HUES6 (cell line): ENCODE data around the gene FAM184B.
"Not testable (repeated sequence)": the region's sequence is repeated elsewhere in the genome, so short reads cannot be mapped to it uniquely, and the experiment has no call there.

ENCODE experiments used
- H3K27ac ChIP-seq: 2 replicates; pipeline ENCODE4 v1.7.0; 2013; ENCODE audit warnings: low read depth, mild to moderate bottlenecking, low read length, inconsistent platforms
- H3K27me3 ChIP-seq: 2 replicates; pipeline ENCODE4 v1.6.1; 2013; ENCODE audit warnings: low read length; ENCODE audit not compliant: control insufficient read depth, insufficient read depth
- H3K36me3 ChIP-seq: 2 replicates; pipeline ENCODE4 v1.6.1; 2013; ENCODE audit warnings: low read length; ENCODE audit not compliant: control insufficient read depth, insufficient read depth
- H3K4me1 ChIP-seq: 2 replicates; pipeline ENCODE4 v1.6.1; 2013; ENCODE audit warnings: low read length; ENCODE audit not compliant: control insufficient read depth, insufficient read depth
- H3K4me3 ChIP-seq: 2 replicates; pipeline ENCODE4 v1.5.1; 2013; ENCODE audit warnings: low read depth, low read length
- H3K9ac ChIP-seq: one replicate; pipeline ENCODE4 v1.6.1; 2013; ENCODE audit warnings: mild to moderate bottlenecking, low read length
- H3K9me3 ChIP-seq: 2 replicates; pipeline ENCODE4 v1.6.1; 2013; ENCODE audit warnings: low read depth, low read length; ENCODE audit not compliant: control insufficient read depth, insufficient read depth

The FAM184B gene

DNA sequence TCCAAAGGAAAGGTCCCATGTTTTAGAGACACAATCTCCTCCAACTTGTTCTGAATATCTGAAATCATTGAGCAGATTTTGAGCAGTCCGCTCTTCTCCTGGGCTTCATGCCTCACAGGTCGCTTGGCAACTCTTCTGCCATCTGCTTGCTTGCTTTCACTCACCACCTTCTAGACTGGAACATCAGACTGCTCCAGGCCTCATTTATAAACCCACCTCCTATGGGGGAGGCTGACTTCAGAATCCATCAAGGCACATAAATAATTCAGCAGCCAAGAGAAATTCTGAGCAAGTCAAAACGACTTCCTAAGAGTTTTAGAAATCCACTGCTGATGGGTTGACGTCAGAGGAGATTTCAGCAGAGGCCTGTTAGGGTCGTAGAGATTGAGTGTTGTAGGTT is 64.1 kb downstream of the FAM184B start:
- no peaks in the 10 kb centered on the region for H3K9me3 ChIP-seq
- no peak overlapping the region for H3K27ac ChIP-seq
- H3K9ac ChIP-seq: no peak overlapping the region
- H3K27me3 ChIP-seq: no peaks in the 10 kb centered on the region
- H3K4me3 ChIP-seq: no peak overlapping the region
- peaks cover 18% of the 10 kb centered on the region for H3K4me1 ChIP-seq
- H3K36me3 ChIP-seq: no peaks in the 10 kb centered on the region

DNA sequence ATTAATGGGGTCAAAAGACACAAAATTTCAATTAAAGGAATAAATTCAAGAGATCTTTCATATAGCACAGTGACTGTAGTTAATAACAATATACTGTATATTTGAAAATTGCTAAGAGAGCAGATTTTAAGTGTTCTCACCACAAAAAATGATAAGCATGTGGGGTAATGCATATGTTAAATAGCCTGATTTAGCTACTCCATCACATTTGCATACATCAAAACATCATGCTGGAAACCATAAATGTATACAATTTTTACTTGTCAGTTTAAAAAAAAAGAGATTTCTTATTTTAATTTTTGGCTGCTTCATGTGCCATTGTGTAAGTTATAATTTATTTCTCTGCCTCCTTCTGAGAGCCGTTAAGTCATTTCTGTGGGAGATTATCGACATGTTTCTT is 65.9 kb downstream of the FAM184B start:
- Histone ChIP-seq H3K4me1 (peaks cover 7% of the 10 kb centered on the region; the same call in 1 of the 2 replicates), H3K9me3 (no peaks in the 10 kb centered on the region), H3K27me3 (no peaks in the 10 kb centered on the region), H3K27ac (no peak overlapping the region), H3K4me3 (no peak overlapping the region), H3K9ac (no peak overlapping the region), H3K36me3 (no peaks in the 10 kb centered on the region)

DNA sequence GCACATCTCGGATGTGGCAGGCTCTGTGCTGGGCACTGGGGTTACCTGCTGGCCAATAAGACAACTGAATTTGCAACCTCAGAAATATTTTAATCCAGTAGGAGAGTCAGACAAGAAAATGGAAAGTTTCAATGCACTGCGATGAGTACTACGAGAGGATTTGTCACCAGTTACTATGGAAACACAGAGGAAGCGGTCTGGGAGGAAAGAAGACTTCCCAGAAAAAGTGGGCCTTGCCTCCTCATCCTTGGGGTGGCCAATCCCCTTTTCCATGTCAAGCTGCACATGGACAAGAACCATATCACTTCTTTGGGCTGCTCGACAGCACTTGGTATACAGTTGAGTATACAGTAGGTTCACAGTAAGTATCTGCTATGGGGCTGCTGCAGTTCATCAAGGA is 67.6 kb downstream of the FAM184B start:
- Histone ChIP-seq H3K4me1 (peaks cover 6% of the 10 kb centered on the region; the same call in 1 of the 2 replicates), H3K9ac (no peak overlapping the region), H3K9me3 (no peaks in the 10 kb centered on the region), H3K36me3 (no peaks in the 10 kb centered on the region), H3K27ac (no peak overlapping the region), H3K27me3 (no peaks in the 10 kb centered on the region), H3K4me3 (no peak overlapping the region)

DNA sequence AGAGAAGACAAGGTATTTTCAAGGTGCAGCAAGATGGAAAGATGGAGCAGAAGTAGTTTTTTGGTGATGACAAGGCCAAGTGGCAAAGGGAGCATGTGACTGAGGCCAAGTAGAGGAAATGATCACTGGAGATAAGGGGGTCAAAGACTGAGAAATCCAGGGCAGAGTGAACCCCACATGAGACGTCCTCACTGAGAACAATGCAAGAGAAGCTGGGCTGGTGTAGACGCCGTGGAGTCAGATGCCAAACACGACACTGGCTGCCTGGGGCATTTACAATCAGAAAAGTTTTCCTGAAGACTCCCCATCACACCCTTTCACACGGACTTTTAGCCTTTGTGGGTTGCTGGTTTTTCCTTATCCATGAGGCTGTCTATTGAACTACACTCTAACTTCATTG is 69.3 kb downstream of the FAM184B start:
- no peak overlapping the region for H3K9ac ChIP-seq
- H3K27ac ChIP-seq: no peak overlapping the region
- H3K4me3 ChIP-seq: no peak overlapping the region
- no peaks in the 10 kb centered on the region for H3K4me1 ChIP-seq
- no peaks in the 10 kb centered on the region for H3K27me3 ChIP-seq
- H3K9me3 ChIP-seq: no peaks in the 10 kb centered on the region
- H3K36me3 ChIP-seq: no peaks in the 10 kb centered on the region

DNA sequence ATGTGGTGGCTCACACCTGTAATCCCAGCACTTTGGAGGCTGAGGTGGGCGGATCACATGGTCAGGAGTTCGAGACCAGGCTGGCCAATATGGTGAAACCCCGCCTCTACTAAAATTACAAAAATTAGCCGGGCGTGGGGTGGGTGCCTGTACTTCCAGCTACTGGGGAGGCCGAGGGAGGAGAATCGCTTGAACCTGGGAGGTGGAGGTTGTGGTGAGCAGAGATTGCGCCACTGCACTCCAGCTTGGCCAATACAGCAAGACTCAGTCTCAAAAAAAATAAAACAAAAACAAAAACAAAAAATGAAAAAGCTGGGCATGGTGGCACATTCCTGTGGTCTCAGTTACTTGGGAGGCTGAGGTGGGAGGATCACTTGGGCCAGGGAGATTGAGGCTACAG is 70.2 kb downstream of the FAM184B start:
- H3K4me1 ChIP-seq, H3K27me3 ChIP-seq, H3K36me3 ChIP-seq, H3K9me3 ChIP-seq, H3K27ac ChIP-seq, H3K4me3 ChIP-seq, H3K9ac ChIP-seq: not testable (repeated sequence)

DNA sequence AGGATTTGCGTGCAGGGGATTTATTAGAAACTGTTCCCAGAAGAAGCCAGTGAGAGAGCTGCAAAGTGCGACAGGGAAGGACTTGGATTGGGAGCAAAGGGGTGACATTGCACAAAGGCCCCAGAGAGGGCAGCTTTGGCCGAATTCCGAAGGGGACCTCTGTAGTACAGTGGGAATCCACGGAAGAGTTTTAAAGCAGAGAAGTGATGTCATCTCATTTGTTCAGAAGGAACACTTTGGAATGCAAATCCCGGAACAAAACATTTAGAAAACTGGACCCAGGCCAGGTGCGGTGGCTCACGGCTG is 71.7 kb downstream of the FAM184B start:
- Histone ChIP-seq H3K9ac (no peak overlapping the region), H3K27me3 (no peaks in the 10 kb centered on the region; the same call in 1 of the 2 replicates), H3K36me3 (no peaks in the 10 kb centered on the region), H3K9me3 (no peaks in the 10 kb centered on the region), H3K4me3 (no peak overlapping the region), H3K4me1 (no peaks in the 10 kb centered on the region), H3K27ac (no peak overlapping the region)

DNA sequence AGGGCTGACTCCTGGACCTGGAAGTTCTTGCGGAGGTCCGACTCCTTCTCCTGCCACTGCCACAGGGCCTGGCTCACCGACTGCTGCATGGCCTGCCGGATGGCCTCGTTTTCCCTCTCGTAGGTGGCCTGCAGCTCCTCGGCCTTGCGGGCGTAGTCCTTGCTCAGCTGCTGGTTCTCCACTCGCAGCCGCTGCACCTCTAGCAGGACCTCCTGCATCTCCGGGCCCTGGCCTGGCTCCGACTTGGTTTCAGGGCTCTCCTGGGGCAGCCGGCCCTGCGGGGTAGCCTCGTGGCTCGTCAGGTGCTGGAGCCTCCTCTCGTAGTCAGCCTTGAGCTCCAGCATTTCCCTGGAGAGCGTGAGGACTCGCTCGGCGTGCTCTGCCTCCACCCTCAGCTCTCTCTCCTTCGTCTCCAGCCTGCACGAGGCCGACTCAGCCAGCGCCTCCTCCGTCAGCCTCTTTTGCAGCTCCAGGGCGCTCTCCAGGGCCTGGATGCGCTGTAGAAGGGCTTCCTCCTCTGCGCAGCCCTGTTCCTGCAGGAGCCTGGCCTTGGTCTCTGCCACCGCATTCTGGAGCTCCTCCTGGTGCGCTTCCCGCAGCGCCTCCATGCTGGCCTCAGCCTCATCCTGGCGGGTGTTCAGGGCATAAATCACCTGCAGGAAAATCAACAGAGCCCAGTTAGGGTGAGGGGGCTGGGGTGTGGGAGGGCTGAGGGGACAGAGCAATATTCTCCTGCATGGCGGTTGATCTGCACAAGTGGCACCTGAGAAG is 72.2 kb downstream of the FAM184B start:
- H3K27me3 ChIP-seq: no peaks in the 10 kb centered on the region; the same call in 1 of the 2 replicates
- no peak overlapping the region for H3K27ac ChIP-seq
- no peaks in the 10 kb centered on the region for H3K36me3 ChIP-seq
- no peaks in the 10 kb centered on the region for H3K4me1 ChIP-seq
- no peak overlapping the region for H3K4me3 ChIP-seq
- H3K9me3 ChIP-seq: no peaks in the 10 kb centered on the region
- no peak overlapping the region for H3K9ac ChIP-seq

DNA sequence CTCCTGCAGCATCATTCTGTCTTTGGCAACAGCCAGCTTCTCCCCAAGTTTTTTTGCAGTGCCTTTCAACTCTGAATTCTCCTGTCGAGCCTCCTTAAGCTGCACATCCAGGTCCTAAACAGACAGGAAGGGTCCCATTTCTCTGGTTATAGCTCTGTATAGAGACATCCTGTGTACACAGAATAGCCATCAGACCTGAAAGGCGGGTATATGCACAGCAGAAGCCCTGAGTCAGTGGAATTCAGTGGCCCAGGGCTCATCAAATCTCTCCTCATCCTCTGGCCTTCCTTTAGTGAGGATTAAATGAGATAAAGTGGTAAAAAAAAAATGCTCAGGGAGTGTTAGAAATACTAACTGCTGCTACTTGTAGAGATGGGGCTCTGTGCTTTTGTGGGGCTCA is 73.8 kb downstream of the FAM184B start:
- H3K27ac ChIP-seq: no peak overlapping the region
- no peaks in the 10 kb centered on the region; the same call in 1 of the 2 replicates for H3K27me3 ChIP-seq
- H3K36me3 ChIP-seq: no peaks in the 10 kb centered on the region
- no peak overlapping the region for H3K9ac ChIP-seq
- no peaks in the 10 kb centered on the region for H3K9me3 ChIP-seq
- H3K4me3 ChIP-seq: no peak overlapping the region
- no peaks in the 10 kb centered on the region for H3K4me1 ChIP-seq

DNA sequence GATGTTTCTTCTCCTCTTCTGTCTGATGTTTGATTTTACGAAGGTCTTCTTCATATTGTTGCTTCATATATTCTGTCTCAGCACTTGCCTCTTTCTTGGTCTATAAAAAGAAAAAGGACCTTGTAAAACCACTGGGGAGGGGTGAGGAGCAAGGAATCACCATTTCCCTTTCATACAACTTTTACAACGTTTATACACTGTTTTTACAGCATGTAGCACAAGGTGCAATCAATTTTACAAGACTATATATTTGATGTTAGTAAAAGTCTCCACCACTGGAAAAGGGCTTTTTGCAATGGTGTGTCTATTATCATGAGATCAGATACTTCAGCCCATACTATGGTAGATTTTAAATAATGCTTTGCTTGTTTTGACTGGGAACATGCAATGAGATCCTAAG is 76.3 kb downstream of the FAM184B start:
- no peak overlapping the region for H3K9ac ChIP-seq
- H3K9me3 ChIP-seq: no peaks in the 10 kb centered on the region
- no peaks in the 10 kb centered on the region; the same call in 1 of the 2 replicates for H3K27me3 ChIP-seq
- no peak overlapping the region for H3K4me3 ChIP-seq
- no peaks in the 10 kb centered on the region for H3K4me1 ChIP-seq
- H3K27ac ChIP-seq: no peak overlapping the region
- no peaks in the 10 kb centered on the region for H3K36me3 ChIP-seq

DNA sequence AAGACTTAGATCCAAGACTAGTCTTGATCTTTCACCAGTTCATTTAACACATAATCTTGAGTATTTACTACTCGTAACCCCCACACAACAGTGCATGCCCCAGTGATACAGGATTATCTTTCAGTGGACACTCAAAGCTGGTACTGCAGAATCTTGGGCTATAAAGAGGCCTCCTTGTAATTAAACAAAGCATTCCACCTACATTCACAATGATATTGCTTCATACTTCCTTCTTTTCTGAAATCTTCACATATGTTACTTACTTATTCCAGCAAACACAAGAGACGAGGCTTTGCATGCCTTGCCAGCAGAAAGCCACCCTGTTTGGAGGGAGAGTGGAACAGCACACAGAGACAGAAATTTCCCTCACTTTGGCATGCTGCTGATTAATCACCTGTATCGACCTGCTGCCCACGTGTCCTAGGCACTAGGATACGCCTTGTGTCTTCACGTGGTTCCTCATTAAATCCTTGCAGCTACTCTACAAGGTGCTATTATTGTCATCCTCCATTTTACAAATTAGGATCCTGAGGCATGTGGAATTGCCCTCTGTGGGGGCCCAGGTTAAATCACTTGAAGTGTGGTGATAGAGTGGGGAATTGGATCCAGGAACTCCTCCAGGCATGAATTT is 77.3 kb downstream of the FAM184B start:
- Histone ChIP-seq H3K36me3 (no peaks in the 10 kb centered on the region), H3K4me3 (no peak overlapping the region), H3K27me3 (no peaks in the 10 kb centered on the region; the same call in 1 of the 2 replicates), H3K9me3 (no peaks in the 10 kb centered on the region), H3K27ac (no peak overlapping the region), H3K4me1 (no peaks in the 10 kb centered on the region), H3K9ac (no peak overlapping the region)

DNA sequence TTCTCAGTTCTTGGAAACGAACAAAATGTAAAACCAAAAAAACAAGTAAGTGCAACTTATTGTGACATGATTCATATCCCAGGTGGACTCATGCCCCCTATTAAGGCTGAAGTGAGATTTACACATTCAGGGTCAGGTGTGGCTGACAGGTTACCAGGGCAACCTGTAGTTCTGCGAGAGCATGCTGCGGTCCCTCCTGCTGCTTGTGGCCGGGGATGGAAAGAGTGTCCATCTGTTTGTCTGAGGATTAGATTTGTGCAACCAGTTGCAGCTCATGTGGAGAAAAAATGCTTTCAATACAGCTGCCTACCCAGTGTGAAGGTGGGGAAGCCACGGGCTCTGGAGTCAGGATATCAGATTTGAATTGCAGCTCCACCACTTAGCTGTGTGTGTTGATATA is 78.8 kb downstream of the FAM184B start:
- H3K9ac ChIP-seq: no peak overlapping the region

More for the DNA sequence above, 78.8 kb downstream of the FAM184B start:
- Histone ChIP-seq H3K36me3 (no peaks in the 10 kb centered on the region), H3K27me3 (no peaks in the 10 kb centered on the region; the same call in 1 of the 2 replicates), H3K27ac (no peak overlapping the region), H3K9me3 (no peaks in the 10 kb centered on the region), H3K4me1 (no peaks in the 10 kb centered on the region), H3K4me3 (no peak overlapping the region)
